Nephron progenitor cell (in vitro differentiated cells): ENCODE results near the gene WDR49.
"Not testable (repeated sequence)": the region's sequence is repeated elsewhere in the genome, so short reads cannot be mapped to it uniquely, and the experiment has no call there.

Experiments
- DNase-seq: peaks from one replicate; pipeline ENCODE4 v3.0.0; 2021
- H3K27ac Mint-ChIP-seq: 2 replicates; pipeline ENCODE4 v1.8.0; 2021; ENCODE audit warnings: mild to moderate bottlenecking, moderate library complexity, mixed read lengths
- H3K27me3 Mint-ChIP-seq: 2 replicates; pipeline ENCODE4 v1.8.0; 2021; ENCODE audit warnings: mild to moderate bottlenecking, low read depth, mixed read lengths; ENCODE audit not compliant: poor library complexity
- H3K36me3 Mint-ChIP-seq: 2 replicates; pipeline ENCODE4 v1.8.0; 2021; ENCODE audit warnings: low read depth, mixed read lengths
- H3K4me1 Mint-ChIP-seq: 2 replicates; pipeline ENCODE4 v1.8.0; 2021; ENCODE audit warnings: mixed read lengths
- H3K4me3 Mint-ChIP-seq: 2 replicates; pipeline ENCODE4 v1.8.0; 2021; ENCODE audit warnings: mild to moderate bottlenecking, moderate library complexity, mixed read lengths
- H3K9me3 Mint-ChIP-seq: 2 replicates; pipeline ENCODE4 v1.8.0; 2021; ENCODE audit warnings: mild to moderate bottlenecking, moderate library complexity, mixed read lengths
- TF ChIP-seq, protein P1 (sequence below): fragments of 200-600 bp; sonication (generic); IDR thresholded peaks from 2 replicates; pipeline ENCODE4 v1.5.0; 2021; ENCODE audit warnings: antibody characterized with exemption

WDR49 gene

DNA sequence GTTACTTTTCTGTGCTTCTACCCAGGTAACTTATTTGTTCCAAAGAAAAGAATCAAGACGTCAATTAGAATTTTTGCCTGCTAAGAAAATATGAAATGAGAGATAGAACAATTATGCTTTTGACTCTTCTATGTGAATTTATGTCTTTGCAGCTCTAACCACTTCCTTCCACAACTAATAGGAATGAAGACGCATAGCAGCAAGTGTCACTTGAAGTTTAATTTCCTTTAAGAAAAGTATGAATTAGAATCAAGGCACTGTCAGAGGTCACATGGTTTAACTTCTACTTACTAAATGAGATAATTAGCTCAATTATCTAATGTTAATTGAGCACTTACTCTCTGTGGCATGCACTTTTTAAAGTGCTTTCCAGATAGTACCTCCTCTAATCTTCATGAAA, 3.3 kb downstream of the WDR49 start:
- TF ChIP-seq, protein P1, sequence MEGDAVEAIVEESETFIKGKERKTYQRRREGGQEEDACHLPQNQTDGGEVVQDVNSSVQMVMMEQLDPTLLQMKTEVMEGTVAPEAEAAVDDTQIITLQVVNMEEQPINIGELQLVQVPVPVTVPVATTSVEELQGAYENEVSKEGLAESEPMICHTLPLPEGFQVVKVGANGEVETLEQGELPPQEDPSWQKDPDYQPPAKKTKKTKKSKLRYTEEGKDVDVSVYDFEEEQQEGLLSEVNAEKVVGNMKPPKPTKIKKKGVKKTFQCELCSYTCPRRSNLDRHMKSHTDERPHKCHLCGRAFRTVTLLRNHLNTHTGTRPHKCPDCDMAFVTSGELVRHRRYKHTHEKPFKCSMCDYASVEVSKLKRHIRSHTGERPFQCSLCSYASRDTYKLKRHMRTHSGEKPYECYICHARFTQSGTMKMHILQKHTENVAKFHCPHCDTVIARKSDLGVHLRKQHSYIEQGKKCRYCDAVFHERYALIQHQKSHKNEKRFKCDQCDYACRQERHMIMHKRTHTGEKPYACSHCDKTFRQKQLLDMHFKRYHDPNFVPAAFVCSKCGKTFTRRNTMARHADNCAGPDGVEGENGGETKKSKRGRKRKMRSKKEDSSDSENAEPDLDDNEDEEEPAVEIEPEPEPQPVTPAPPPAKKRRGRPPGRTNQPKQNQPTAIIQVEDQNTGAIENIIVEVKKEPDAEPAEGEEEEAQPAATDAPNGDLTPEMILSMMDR = no peak
- H3K9me3 Mint-ChIP-seq = peaks cover 2% of the 10 kb centered on the region
- no peak overlapping the region for H3K27ac Mint-ChIP-seq
- no peak for DNase-seq
- H3K4me1 Mint-ChIP-seq = no peaks in the 10 kb centered on the region
- no peaks in the 10 kb centered on the region for H3K36me3 Mint-ChIP-seq
- H3K27me3 Mint-ChIP-seq = peaks cover 7% of the 10 kb centered on the region
- no peak overlapping the region for H3K4me3 Mint-ChIP-seq

DNA sequence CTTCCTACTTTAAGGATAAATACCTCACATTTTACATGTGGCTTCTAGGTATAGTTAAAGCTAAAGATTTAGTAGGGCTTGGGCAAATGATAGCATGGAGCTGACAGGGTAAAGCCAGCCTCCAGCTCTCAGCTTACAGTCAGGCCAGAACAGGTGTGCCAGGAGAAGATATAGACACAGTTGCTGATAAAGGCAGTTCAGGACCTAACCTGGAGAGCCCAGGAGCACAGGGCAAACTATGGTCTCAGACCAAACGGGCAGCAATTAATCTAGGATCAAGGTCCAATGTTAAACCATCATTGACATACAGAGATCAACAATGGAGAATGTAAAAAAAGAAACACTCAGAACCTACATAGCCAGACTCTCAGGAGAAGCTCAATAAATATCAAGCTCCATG, 4.0 kb downstream of the WDR49 start:
- peaks cover 3% of the 10 kb centered on the region for H3K9me3 Mint-ChIP-seq

DNA sequence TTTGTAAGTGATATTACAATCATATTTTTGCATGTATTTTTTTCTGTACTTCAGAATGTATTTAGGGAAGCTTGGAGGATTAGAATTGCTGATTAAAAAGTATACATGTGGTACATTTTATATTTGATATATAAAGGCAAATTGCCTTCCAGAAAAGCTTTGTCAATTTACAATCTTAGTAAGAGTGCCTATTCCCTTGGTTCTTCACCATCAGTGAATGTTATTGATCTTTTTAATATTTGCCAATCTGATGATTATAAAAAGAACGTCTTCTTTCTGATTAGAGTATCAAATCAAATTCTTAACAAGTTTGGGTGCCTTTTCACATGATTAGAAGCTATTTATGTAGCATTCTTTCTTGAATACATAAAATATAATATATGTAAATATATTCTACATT, 9.1 kb downstream of the WDR49 start:
- Mint-ChIP-seq H3K27ac (no peak overlapping the region), H3K4me3 (no peak overlapping the region), H3K36me3 (no peaks in the 10 kb centered on the region), H3K27me3 (peaks cover 7% of the 10 kb centered on the region), H3K9me3 (peaks cover 7% of the 10 kb centered on the region), H3K4me1 (no peaks in the 10 kb centered on the region)
- DNase-seq = no peak
- TF ChIP-seq, protein P1 = no peak

More for the DNA sequence above, 4.0 kb downstream of the WDR49 start:
- no peaks in the 10 kb centered on the region for H3K4me1 Mint-ChIP-seq
- no peaks in the 10 kb centered on the region for H3K36me3 Mint-ChIP-seq
- no peak for DNase-seq
- peaks cover 7% of the 10 kb centered on the region for H3K27me3 Mint-ChIP-seq
- H3K27ac Mint-ChIP-seq = no peak overlapping the region
- no peak overlapping the region for H3K4me3 Mint-ChIP-seq
- TF ChIP-seq, protein P1 = no peak

DNA sequence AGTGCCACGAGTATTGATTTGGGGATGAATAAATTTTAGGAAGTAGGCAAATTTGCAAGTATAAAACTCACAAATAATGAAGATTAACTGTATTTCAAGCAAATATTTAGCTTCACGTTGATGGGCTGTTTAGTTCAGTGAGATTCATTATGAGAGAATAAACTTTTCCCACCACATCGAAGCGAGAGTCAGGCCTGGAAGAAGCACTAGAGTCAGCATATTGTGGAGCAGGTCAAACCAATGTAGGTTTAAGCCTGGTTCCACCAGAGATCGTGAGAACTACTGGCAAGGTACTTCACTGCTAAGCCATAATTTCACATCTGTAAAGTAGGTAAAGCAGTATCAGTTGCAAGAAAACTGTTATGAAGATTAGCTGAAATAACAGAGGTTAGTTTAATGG, 22.3 kb downstream of the WDR49 start:
- no peaks in the 10 kb centered on the region for H3K4me1 Mint-ChIP-seq
- no peak overlapping the region for H3K27ac Mint-ChIP-seq
- no peak overlapping the region for H3K4me3 Mint-ChIP-seq
- H3K36me3 Mint-ChIP-seq = no peaks in the 10 kb centered on the region
- H3K27me3 Mint-ChIP-seq = no peaks in the 10 kb centered on the region
- no peak for DNase-seq
- TF ChIP-seq, protein P1 = no peak
- H3K9me3 Mint-ChIP-seq = no peaks in the 10 kb centered on the region

DNA sequence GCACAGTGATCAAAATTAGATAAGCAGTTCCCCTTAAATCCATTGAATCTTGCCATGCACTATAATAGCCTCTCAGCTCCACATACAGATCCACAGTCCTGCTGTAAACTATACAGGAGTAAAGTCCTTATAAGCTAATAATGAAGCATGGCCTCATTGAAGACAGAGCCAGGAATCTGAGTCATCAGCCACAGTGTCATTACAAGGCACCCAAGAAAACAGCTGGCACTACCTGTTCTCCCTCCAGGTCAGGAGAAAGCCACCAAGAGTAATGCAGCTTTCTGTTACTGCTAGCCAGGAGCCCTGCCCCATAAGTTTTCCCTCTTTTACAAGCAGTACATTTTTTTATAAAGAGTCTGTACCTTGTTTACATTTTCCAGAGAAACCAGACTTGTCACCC, 27.3 kb downstream of the WDR49 start:
- no peak for DNase-seq
- Mint-ChIP-seq H3K27me3 (no peaks in the 10 kb centered on the region), H3K36me3 (no peaks in the 10 kb centered on the region), H3K4me3 (no peak overlapping the region), H3K4me1 (no peaks in the 10 kb centered on the region), H3K9me3 (no peaks in the 10 kb centered on the region), H3K27ac (no peak overlapping the region)
- TF ChIP-seq, protein P1 = no peak

DNA sequence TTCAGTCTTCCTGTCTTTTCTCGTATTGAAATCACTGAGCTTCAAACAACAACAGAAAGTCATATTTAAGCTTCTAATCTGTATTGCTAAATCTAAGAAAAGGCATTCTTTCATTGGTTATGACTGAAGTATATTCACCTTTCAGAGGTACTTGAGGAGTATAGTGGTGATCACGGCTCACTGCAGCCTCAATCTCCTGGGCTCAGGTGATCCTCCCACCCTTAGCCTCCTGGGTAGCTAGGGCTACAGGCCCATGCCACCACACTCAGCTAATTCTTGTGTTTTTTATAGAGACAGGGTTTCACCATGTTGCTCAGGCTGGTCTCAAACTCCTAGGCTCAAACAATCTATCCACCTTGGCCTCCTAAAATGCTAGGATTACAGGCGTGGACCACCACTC, 38.7 kb downstream of the WDR49 start:
- no peak for DNase-seq
- Mint-ChIP-seq H3K27me3 (peaks cover 2% of the 10 kb centered on the region), H3K4me3 (no peak overlapping the region), H3K9me3 (no peaks in the 10 kb centered on the region), H3K36me3 (no peaks in the 10 kb centered on the region), H3K4me1 (no peaks in the 10 kb centered on the region), H3K27ac (no peak overlapping the region)
- TF ChIP-seq, protein P1 = no peak

DNA sequence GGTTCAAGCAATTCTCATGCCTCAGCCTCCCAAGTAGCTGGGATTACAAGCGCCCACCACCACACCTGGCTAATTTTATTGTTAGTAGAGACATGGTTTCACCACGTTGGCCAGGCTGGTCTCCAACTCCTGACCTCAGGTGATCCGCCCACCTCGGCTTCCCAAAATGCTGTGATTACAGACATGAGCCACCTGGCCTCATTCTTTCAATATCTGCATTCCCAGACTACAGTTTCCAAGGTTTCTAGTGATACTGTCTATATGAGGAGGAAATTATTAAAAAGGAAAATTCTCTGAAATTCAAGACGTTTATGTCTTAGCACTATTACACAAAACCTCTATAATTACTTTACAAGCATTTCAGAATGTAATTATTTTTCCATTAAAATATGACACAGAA, 39.5 kb downstream of the WDR49 start:
- H3K9me3 Mint-ChIP-seq, H3K36me3 Mint-ChIP-seq, DNase-seq, H3K27ac Mint-ChIP-seq, H3K4me3 Mint-ChIP-seq, H3K27me3 Mint-ChIP-seq, H3K4me1 Mint-ChIP-seq: not testable (repeated sequence)
